ENCODE results near the gene BHLHE40.

Gene BHLHE40

DNA sequence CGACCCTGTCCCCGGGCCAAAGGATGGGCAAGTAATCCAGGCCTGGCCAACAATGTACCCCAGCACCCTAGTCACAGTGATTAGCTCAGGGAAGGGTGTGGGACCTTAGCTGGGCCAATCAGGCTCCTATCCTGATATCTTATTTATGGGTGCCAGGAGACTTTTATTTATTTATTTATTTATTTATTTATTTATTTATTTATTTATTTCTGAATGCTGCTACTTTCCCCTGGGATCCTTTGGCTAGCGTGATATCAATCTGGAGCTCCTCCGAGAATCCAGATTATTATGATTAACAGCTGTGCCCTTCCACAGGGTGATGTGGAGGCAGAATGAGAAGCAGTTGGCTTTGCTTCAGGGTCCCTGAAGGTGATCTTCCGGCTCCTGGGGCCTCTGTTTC is 32.2 kb upstream of the BHLHE40 start:
- Histone ChIP-seq H3K27me3 (no peaks in the 10 kb centered on the region), H3K4me1 (peaks cover 0 to 23% (median 9%) of the 10 kb centered on the region in 4 donors), H3K36me3 (no peaks in the 10 kb centered on the region), H3K4me3 (no peak overlapping the region), H3K27ac (no peak overlapping the region), H3K9me3 (no peaks in the 10 kb centered on the region)
- no peak for DNase-seq
- intact Hi-C loops (cut with DNase I; ENCODE audit: low total_unique reads), result no loop called here
- TF ChIP-seq, protein P1, sequence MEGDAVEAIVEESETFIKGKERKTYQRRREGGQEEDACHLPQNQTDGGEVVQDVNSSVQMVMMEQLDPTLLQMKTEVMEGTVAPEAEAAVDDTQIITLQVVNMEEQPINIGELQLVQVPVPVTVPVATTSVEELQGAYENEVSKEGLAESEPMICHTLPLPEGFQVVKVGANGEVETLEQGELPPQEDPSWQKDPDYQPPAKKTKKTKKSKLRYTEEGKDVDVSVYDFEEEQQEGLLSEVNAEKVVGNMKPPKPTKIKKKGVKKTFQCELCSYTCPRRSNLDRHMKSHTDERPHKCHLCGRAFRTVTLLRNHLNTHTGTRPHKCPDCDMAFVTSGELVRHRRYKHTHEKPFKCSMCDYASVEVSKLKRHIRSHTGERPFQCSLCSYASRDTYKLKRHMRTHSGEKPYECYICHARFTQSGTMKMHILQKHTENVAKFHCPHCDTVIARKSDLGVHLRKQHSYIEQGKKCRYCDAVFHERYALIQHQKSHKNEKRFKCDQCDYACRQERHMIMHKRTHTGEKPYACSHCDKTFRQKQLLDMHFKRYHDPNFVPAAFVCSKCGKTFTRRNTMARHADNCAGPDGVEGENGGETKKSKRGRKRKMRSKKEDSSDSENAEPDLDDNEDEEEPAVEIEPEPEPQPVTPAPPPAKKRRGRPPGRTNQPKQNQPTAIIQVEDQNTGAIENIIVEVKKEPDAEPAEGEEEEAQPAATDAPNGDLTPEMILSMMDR (IDR thresholded peaks at IDR 0.05), result no peak

DNA sequence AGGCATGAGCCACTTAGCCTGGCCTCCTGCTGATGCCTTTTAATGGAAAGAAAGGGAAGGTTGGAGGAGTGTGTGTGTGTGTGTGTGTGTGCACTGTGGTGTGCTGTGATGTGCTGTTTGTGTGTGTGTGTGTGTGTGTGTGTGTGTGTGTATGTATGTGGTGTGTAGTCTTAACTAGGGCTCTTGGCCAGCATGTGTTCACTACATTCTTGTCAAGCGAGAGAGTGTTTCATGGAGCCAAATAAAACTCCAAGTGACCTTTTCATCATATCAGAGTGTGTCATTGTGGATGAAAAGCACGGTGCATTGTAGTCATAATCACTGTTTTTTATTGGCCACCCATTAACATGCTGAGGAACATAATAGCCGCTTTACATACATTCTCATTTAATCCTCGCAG is 30.8 kb upstream of the BHLHE40 start:
- TF ChIP-seq, protein P1 (IDR thresholded peaks at IDR 0.05), result no peak
- intact Hi-C loops (cut with DNase I; ENCODE audit: low total_unique reads), result no loop called here

DNA sequence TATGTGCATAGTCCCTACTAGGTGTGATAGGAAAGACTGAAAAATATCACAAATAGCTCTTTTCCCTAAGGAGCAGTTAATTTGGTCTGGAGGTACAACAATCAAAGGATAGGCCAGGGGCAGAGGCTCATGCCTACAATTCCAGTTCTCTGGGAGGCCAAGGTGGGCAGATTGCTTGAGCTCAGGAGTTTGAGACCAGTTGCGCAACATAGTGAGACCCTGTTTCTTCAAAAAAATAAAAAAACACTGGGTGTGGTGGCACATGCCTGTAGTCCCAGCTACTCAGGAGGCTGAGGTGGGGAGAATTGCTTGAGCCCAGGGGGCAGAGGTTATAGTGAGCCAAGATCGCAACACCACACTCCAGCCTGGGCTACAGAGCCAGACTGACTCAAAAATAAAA is 30.2 kb upstream of the BHLHE40 start:
- Histone ChIP-seq H3K4me3 (no peak overlapping the region), H3K4me1 (peaks cover 0 to 23% (median 9%) of the 10 kb centered on the region in 4 donors), H3K36me3 (no peaks in the 10 kb centered on the region), H3K27ac (peak overlapping the region in 1 of 2 donors; percentile 17), H3K27me3 (no peaks in the 10 kb centered on the region), H3K9me3 (no peaks in the 10 kb centered on the region)
- DNase-seq, result no peak
- TF ChIP-seq, protein P1 (IDR thresholded peaks at IDR 0.05), result no peak
- intact Hi-C loops (cut with DNase I; ENCODE audit: low total_unique reads), result no loop called here

More for the DNA sequence above, 30.8 kb upstream of the BHLHE40 start:
- H3K36me3 ChIP-seq, result no peaks in the 10 kb centered on the region
- H3K27ac ChIP-seq, result no peak overlapping the region
- no peak overlapping the region for H3K4me3 ChIP-seq
- H3K27me3 ChIP-seq, result no peaks in the 10 kb centered on the region
- H3K4me1 ChIP-seq, result peaks cover 0 to 23% (median 9%) of the 10 kb centered on the region in 4 donors
- no peaks in the 10 kb centered on the region for H3K9me3 ChIP-seq
- no peak for DNase-seq

DNA sequence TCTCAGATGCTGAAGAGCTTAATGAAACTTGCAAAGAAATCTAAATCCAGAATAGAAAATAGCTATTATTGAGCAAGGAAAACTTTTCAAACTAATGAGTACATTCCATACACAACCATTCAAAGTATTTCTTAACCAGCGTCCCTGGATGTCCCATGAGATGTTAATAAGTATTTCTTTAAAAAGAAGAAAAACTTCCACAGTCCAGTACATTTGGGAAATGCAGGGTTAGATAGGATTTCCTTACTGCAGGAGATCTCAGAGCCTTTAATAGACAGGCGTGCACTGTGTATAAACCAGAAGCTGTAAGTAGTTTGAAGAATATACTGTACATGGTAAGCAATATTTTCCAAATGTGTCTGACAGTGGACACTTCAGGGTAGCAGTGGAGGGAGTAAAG is 29.6 kb upstream of the BHLHE40 start:
- Histone ChIP-seq H3K36me3 (no peaks in the 10 kb centered on the region), H3K9me3 (no peaks in the 10 kb centered on the region), H3K4me1 (peaks cover 0 to 23% (median 9%) of the 10 kb centered on the region in 4 donors), H3K27ac (peak overlapping the region in 1 of 2 donors; percentile 17), H3K27me3 (no peaks in the 10 kb centered on the region), H3K4me3 (no peak overlapping the region)
- no peak for DNase-seq
- intact Hi-C loops (cut with DNase I; ENCODE audit: low total_unique reads), result no loop called here
- TF ChIP-seq, protein P1 (IDR thresholded peaks at IDR 0.05), result no peak

DNA sequence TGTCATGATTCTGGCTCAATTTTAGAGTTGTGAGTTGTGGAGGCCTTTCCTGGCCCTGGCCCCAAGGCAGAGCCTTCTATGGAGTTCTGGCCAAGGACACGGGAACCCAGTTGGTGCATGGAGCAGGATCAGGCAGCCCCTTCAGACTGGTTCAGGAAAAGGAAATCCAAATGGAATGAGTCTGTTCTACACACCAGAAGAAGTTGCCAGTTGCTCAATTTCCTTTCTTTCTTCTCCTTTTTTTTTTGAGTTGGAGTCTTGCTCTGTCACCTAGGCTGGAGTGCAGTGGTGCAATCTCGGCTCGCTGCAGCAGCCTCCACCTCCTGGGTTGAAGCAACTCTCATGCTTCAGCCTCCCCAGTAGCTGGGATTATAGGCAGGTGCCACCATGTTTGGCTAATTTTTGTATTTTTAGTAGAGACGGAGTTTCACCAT is 28.9 kb upstream of the BHLHE40 start:
- Histone ChIP-seq H3K4me1 (peaks cover 0 to 23% (median 9%) of the 10 kb centered on the region in 4 donors), H3K9me3 (no peaks in the 10 kb centered on the region), H3K27me3 (no peaks in the 10 kb centered on the region), H3K4me3 (no peak overlapping the region), H3K27ac (peak overlapping the region in 1 of 2 donors; percentile 17), H3K36me3 (no peaks in the 10 kb centered on the region)
- peak; percentile 41 to 69 for DNase-seq
- TF ChIP-seq, protein P1 (IDR thresholded peaks at IDR 0.05), result no peak
- intact Hi-C loops (cut with DNase I; ENCODE audit: low total_unique reads), result no loop called here

DNA sequence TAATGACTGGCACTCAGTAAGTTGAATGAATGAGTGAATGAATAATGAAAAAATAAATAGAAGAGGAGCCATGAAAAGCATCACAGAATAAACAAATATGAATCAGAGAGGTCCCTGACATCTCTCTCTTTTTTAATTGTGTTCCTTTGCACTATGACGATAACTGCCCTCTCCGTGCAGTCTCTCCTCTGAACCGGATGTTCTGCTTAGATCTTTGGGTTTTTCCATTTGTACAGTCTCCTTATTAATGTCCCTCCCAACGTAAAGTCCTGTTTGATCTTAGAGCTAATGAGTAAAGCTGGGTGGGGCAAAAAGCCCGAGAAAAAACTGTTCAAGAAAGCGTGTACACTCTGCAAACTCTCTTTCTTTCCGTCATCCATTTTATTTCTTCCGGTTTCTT is 28.3 kb upstream of the BHLHE40 start:
- Histone ChIP-seq H3K9me3 (no peaks in the 10 kb centered on the region), H3K36me3 (no peaks in the 10 kb centered on the region), H3K27ac (no peak overlapping the region), H3K4me1 (peaks cover 0 to 23% (median 9%) of the 10 kb centered on the region in 4 donors), H3K27me3 (no peaks in the 10 kb centered on the region), H3K4me3 (no peak overlapping the region)
- TF ChIP-seq, protein P1 (IDR thresholded peaks at IDR 0.05), result no peak
- no peak for DNase-seq
- intact Hi-C loops (cut with DNase I; ENCODE audit: low total_unique reads), result no loop called here

Measured in tibial artery (tissue), 4 donors.